HTERT RPE-1 (cell line): ENCODE data around the gene IQGAP1.
"Not testable (repeated sequence)": the region's sequence is repeated elsewhere in the genome, so short reads cannot be mapped to it uniquely, and the experiment has no call there.

ENCODE experiments used
- in situ Hi-C: fragments of 300-500 bp; cut with MboI; formaldehyde crosslinking; loops from 4 replicates; pipeline ENCODE4 v1.14.3; 2020; ENCODE audit warnings: low sequenced_read_pairs

IQGAP1 gene

GRCh38 chr15:90482124-90483011, 94.3 kb downstream of the IQGAP1 start:
- in situ Hi-C loops: no loop called here

GRCh38 chr15:90483012-90483307, 94.9 kb downstream of the IQGAP1 start:
- in situ Hi-C loops: no loop called here

DNA sequence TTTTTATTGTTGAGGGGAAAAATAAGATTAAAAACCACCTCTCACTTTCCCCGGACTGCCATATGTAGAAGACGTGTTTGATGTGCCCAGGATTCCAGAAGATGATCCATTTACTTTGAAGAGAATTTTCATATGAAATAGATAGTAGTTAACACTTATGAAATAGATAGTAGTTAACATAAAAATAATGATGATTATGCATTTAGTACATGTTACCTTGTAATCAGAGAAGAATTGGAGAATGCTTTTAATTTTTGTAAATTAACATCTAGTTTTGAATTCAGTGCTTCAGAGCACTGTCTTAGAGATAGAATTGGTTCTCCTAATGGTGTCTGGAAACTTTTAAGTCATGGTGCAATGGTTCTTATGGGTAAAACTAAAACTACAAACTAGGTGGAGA, 95.6 kb downstream of the IQGAP1 start:
- in situ Hi-C loops: no loop called here

DNA sequence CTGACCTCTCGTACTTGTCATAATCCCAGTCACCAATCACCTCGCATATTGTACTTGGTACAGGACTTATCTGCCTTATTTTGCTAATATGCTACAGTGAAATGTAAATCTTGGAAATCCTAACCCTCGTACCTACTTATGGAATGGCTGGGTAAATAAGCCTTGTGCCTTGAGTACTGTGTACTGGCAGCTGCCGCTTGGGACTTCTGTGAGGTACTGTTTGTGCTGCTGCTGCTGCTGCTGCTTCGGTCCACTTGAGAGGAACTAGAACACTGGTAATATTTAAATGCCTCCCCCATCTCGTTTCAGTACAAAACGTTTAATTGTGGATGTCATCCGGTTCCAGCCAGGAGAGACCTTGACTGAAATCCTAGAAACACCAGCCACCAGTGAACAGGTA, 99.1 kb downstream of the IQGAP1 start:
- in situ Hi-C loops: no loop called here

DNA sequence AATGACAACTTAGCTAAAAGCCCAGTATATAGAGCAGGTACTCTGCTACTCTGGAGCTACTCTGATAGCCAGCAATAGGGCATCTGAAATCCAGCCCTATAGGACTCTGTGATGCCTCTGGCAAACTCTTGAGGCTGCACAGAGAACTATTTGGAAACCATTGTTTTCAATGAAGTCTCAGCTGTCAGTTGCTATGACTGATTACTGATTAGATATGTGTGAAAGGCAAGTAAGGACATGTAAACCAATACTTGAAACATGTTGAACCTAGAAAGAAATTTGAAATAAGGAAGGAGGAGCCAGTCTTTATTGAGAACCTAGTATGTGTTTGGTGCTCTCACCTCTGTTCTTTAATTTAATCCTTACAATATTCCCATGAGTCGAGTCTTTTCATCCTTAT, 101.5 kb downstream of the IQGAP1 start:
- in situ Hi-C loops: no loop called here

DNA sequence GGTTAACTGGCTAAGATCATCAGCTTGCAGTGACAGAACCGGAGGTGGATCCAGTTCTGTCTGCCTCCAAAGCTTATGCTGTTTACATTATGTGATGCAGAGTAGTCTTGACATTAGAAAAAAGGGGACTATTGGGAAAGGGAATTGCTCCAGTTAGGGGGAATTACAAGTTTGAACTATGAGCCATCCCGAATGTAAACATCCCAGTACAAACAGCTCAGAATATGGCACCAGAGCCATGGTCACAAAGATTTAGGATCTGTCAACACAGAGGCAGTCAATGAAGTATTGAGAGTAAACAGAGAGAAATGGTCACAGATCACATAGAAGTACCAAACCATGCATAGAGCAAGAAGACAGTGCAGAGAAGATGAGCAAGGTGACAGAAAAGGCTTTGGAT, 101.9 kb downstream of the IQGAP1 start:
- in situ Hi-C loops: no loop called here

DNA sequence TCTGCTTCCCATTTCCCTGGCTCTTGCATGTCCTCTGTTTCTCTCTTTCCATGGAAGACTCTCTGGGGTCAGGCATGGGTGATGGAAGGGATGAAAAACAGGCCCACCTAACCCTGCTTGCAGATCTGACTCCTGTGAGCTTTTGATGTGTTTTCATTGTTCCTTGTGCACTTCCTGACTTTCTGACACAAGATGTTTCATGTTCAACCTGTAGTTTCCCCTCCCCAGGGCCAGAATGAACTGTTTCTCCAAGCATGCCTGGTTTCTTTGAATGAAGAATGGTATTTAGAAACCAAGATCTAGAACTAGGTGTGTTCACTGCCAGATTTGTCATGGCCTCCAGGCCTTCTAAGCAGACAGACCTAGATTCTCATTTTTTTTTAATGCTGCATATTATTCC, 105.6 kb downstream of the IQGAP1 start:
- in situ Hi-C loops: no loop called here

DNA sequence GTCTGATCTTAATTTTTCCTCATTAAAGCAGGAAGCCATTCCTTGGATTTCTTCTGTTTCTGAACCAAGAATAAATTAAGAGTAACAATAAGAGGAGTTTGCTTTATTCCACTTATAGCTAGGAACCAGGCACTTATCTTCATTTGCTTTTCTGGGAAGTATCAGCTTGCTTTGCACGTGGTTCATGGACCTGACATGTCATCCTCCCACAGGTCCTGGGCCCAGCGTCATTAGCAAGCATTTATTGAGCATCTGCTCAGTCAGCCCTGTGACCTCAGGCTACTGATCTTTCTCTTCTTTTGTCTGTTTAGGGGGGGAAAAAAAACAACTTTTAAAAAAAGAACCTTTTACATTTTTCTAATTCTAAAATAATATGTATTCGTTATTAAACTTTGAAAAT, 107.0 kb downstream of the IQGAP1 start:
- in situ Hi-C loops: no loop called here

- in situ Hi-C loops: no loop called here
These were observed 108.7 kb downstream of the IQGAP1 start for GRCh38 chr15:90496791-90497190.

- in situ Hi-C loops: no loop called here
These were observed 109.3 kb downstream of the IQGAP1 start for GRCh38 chr15:90497376-90497775.

DNA sequence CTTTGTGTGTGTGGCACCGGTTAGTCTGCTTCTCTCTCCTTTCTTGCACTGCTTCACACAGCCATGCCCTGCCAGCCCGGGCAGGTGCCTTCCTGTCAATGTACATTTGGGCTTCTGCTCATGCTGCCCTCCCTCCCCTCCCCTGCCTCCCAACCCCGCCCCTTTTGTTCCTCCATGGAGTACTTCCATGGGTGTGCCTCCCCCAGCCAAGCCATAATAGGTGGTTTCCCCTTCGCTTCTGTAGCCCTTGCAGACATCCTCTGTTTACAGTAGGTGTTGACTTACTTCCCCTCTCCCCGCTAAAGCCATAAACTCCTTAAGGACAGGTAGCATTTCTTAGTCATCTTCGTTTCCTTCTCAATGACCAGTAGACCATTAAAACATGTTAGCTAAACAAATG, 109.9 kb downstream of the IQGAP1 start:
- in situ Hi-C loops: no loop called here

- in situ Hi-C loops: no loop called here
These were observed 112.1 kb downstream of the IQGAP1 start for GRCh38 chr15:90500171-90500570.

DNA sequence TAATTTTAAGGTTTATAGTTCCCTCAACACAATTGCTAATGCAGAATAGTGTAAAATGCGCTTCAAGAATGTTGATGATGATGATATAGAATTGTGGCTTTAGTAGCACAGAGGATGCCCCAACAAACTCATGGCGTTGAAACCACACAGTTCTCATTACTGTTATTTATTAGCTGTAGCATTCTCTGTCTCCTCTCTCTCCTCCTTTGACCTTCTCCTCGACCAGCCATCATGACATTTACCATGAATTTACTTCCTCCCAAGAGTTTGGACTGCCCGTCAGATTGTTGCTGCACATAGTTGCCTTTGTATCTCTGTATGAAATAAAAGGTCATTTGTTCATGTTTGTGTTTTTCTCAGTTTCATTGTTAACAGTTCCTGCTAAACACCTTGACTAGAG, 113.9 kb downstream of the IQGAP1 start:
- in situ Hi-C loops: no loop called here

DNA sequence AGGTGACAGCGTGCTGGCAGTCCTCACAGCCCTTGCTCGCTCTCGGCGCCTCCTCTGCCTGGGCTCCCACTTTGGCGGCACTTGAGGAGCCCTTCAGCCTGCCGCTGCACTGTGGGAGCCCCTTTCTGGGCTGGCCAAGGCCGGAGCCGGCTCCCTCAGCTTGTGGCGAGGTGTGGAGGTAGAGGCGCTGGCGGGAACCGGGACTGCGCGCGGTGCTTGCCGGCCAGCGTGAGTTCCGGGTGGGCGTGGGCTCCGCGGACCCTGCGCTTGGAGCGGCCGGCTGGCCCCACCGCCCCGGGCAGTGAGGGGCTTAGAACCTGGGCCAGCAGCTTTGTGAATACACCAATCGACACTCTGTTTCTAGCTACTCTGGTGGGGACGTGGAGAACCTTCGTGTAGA, 122.7 kb downstream of the IQGAP1 start:
- in situ Hi-C loops: not testable (repeated sequence)

- in situ Hi-C loops: not testable (repeated sequence)
These were observed 123.2 kb downstream of the IQGAP1 start for GRCh38 chr15:90511211-90511618.

GRCh38 chr15:90512276-90512675, 124.2 kb downstream of the IQGAP1 start:
- in situ Hi-C loops: no loop called here

- in situ Hi-C loops: no loop called here
These were observed 124.9 kb downstream of the IQGAP1 start for GRCh38 chr15:90512981-90513380.

GRCh38 chr15:90513448-90513847, 125.4 kb downstream of the IQGAP1 start:
- in situ Hi-C loops: no loop called here

GRCh38 chr15:90513893-90514292, 125.9 kb downstream of the IQGAP1 start:
- in situ Hi-C loops: not testable (repeated sequence)

DNA sequence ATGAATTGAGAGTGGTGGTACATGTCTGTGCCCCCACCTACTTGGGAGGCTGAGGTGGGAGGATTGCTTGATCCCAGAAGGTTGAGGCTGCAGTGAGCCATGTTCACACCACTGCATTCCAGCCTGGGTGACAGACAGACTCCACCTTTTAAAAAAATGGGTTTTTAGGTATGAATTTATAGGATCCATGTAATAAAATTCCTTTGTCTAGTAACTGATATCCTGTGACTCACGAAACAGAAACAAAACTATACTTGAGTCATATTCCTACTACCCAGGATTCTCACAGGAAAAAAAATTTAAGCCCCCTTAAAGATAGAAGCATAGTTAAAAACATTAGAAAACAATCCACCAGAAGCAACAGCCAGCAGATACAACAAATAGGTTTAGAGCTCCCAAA, 131.6 kb downstream of the IQGAP1 start:
- in situ Hi-C loops: no loop called here

DNA sequence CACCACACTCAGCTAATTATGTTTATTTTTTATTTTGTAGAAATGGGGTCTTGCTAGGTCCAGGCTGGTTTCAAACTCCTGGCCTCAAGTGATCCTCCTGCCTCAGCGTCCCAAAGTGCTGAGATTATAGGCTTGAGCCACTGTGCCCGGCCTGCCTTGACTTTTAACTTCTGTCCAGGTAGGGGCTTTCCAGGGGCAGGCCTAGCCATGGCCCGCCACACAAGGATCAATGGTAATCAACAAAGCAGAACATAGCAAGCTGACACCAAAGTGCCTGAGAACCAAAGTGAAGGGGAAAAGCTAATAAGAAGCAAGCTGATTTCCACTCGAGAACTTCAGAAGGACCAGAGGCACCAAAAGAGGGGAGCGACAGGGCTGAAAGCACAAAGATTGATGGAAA, 132.3 kb downstream of the IQGAP1 start:
- in situ Hi-C loops: no loop called here

DNA sequence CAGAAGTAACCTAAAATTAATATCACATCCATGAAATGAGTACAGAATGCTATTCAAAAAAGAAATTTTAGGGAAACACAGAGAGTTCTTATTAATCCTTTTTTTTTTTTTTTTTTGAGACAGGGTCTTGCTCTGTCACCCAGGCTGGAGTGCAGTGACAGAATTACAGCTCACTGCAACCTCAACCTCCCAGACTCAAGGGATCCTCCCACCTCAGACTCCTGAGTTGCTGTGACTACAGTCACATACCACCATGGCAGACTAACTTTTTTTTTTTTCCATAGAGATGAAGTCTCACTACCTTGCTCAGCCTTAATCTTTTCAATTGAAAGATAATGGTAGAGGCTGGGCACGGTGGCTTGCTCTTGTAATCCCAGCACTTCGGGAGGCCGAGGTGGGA, 135.3 kb downstream of the IQGAP1 start:
- in situ Hi-C loops: no loop called here
